GM10266 (cell line): ENCODE data around the gene ZSWIM6.
"Not testable (repeated sequence)": the region's sequence is repeated elsewhere in the genome, so short reads cannot be mapped to it uniquely, and the experiment has no call there.

Experiments used
- DNase-seq: peaks from one replicate; pipeline ENCODE4 v3.0.0; 2012; ENCODE audit errors: extremely low spot score
- TF ChIP-seq, protein P1 (sequence below): IDR thresholded peaks from 2 replicates; pipeline ENCODE4 v1.5.1; 2012; ENCODE audit warnings: mild to moderate bottlenecking, low read depth; ENCODE audit not compliant: control insufficient read depth, insufficient read depth; ENCODE audit errors: missing control alignments

Gene ZSWIM6

DNA sequence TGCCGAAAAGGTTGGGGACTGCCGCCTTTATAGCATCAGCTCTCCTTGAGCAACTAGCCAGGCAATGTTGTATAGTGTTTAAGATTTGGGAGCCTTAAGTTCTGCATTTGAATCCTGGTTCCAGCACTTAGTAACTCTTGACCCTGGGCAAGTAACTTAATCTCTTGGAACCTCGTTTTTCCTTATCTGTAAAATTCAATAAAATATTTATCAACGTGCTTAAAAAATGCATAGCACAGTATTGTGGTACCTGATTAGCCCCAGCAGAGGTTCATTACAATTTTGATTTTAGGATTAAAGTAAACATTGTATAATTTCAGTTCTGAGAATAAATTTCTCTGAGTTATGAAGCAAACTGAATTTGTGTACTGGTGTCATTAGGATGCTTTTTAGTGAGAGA, 66.4 kb downstream of the ZSWIM6 start:
- TF ChIP-seq, protein P1, sequence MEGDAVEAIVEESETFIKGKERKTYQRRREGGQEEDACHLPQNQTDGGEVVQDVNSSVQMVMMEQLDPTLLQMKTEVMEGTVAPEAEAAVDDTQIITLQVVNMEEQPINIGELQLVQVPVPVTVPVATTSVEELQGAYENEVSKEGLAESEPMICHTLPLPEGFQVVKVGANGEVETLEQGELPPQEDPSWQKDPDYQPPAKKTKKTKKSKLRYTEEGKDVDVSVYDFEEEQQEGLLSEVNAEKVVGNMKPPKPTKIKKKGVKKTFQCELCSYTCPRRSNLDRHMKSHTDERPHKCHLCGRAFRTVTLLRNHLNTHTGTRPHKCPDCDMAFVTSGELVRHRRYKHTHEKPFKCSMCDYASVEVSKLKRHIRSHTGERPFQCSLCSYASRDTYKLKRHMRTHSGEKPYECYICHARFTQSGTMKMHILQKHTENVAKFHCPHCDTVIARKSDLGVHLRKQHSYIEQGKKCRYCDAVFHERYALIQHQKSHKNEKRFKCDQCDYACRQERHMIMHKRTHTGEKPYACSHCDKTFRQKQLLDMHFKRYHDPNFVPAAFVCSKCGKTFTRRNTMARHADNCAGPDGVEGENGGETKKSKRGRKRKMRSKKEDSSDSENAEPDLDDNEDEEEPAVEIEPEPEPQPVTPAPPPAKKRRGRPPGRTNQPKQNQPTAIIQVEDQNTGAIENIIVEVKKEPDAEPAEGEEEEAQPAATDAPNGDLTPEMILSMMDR: no peak
- DNase-seq: no peak

- DNase-seq: no peak
- TF ChIP-seq, protein P1: no peak
These were observed 67.6 kb downstream of the ZSWIM6 start for GRCh38 chr5:61399679-61400078.

- TF ChIP-seq, protein P1: no peak
- no peak for DNase-seq
These were observed 69.7 kb downstream of the ZSWIM6 start for GRCh38 chr5:61401726-61402125.

- DNase-seq: no peak
- TF ChIP-seq, protein P1: no peak
These were observed 70.3 kb downstream of the ZSWIM6 start for GRCh38 chr5:61402244-61402823.

DNA sequence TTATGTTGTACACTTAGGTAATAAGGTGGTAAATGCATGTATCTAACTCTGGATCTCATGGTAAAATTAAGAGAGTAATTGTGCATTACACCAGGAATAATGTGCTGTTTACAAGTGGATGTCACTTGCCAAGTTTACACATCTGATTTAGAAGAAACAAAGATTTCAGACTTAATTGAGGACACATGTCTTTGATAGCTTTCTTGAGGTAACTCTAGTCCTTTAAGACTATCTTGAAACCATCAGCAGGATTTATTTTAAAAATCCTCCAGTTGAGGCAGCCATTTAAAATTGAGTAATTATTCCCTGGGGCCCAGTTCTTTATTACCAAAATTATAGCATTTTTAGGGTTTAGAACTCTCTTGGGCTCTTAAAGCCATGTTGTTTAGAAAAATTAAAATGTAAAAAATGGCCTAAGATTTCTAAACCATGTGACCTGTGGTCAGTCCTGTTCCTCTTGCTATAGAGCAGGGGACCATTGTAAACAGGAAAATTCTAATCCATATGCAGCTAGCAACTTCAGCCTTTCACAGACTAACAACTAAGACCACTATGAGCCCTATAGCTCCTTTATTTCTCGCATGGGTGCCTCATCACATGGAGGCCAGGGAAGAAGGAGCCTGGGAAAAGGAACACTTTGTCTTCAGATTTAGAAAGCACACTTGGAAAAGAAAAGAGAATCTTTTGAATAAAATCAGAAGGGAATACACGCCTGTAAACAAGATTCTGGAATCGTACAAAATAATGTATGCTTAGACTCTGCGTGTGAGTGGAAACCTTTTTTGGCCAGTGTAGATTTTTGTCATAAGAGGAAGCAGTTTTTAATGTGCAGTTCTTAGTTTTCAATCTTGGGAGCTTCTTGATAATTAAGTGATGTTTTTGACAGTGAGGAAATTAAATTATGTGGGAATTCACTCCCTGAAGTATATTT, 71.2 kb downstream of the ZSWIM6 start:
- TF ChIP-seq, protein P1: no peak
- DNase-seq: no peak

- TF ChIP-seq, protein P1: no peak
These were observed 73.6 kb downstream of the ZSWIM6 start for GRCh38 chr5:61405511-61406295.

DNA sequence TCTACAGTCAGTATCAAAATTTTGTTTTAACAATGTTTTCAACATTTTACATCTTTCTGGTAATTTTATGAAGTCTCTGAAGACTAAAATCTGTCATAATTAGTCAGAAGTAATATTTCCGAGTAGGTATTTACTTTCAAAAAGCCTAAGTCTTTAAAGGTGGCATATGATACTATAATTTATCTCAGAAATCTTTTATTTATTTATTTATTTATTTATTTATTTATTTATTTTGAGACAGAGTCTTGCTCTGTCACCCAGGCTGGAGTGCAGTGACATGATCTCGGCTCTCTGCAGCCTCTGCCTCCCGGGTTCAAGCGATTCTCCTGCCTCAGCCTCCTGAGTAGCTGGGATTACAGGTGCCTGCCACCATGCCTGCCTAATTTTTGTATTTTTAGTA, 74.4 kb downstream of the ZSWIM6 start:
- DNase-seq: not testable (repeated sequence)

More at GRCh38 chr5:61405511-61406295, 73.6 kb downstream of the ZSWIM6 start:
- no peak for DNase-seq
